ENCODE measurements around the gene GRK5.

GRK5 gene

GRCh38 chr10:119478111-119478802 is 270.9 kb downstream of the GRK5 start:
- peaks cover 3% of the 10 kb centered on the region for H3K36me3 Mint-ChIP-seq (ENCODE audit: insufficient read depth)
- H3K4me3 Mint-ChIP-seq, result peak overlapping the region; percentile 58
- peak; percentile 70 for ATAC-seq (replicated peaks; ENCODE audit: extremely low read depth, poor library complexity, severe bottlenecking)
- H3K9me3 Mint-ChIP-seq, result no peaks in the 10 kb centered on the region
- peak overlapping the region; percentile 66 for H3K27ac Mint-ChIP-seq (ENCODE audit: low read depth)
- H3K4me1 Mint-ChIP-seq, result peaks cover 31% of the 10 kb centered on the region
- no peaks in the 10 kb centered on the region for H3K27me3 Mint-ChIP-seq
- no peak for DNase-seq (ENCODE audit: low spot score in 2 of 2)

GRCh38 chr10:119478811-119479341 is 271.5 kb downstream of the GRK5 start:
- Mint-ChIP-seq H3K27ac (ENCODE audit: low read depth) (peak overlapping the region; percentile 66), H3K9me3 (no peaks in the 10 kb centered on the region), H3K4me1 (peaks cover 31% of the 10 kb centered on the region), H3K36me3 (ENCODE audit: insufficient read depth) (peaks cover 3% of the 10 kb centered on the region), H3K27me3 (no peaks in the 10 kb centered on the region), H3K4me3 (peak overlapping the region; percentile 58)
- peak; percentile 69 for ATAC-seq (replicated peaks; ENCODE audit: extremely low read depth, poor library complexity, severe bottlenecking)
- DNase-seq (ENCODE audit: low spot score in 2 of 2), result no peak

GRCh38 chr10:119479532-119479931 is 272.2 kb downstream of the GRK5 start:
- Mint-ChIP-seq H3K27ac (ENCODE audit: low read depth) (no peak overlapping the region), H3K4me3 (no peak overlapping the region)

GRCh38 chr10:119480667-119481066 is 273.3 kb downstream of the GRK5 start:
- no peaks in the 10 kb centered on the region for H3K9me3 Mint-ChIP-seq
- H3K36me3 Mint-ChIP-seq (ENCODE audit: insufficient read depth), result peaks cover 3% of the 10 kb centered on the region
- peak overlapping the region; percentile 10 for H3K27ac Mint-ChIP-seq (ENCODE audit: low read depth)
- ATAC-seq (replicated peaks; ENCODE audit: extremely low read depth, poor library complexity, severe bottlenecking) (no peak), DNase-seq (ENCODE audit: low spot score in 2 of 2) (no peak)
- no peak overlapping the region for H3K4me3 Mint-ChIP-seq
- peaks cover 31% of the 10 kb centered on the region for H3K4me1 Mint-ChIP-seq
- H3K27me3 Mint-ChIP-seq, result no peaks in the 10 kb centered on the region

More at GRCh38 chr10:119479532-119479931, 272.2 kb downstream of the GRK5 start:
- no peak for DNase-seq (ENCODE audit: low spot score in 2 of 2)
- ATAC-seq (replicated peaks; ENCODE audit: extremely low read depth, poor library complexity, severe bottlenecking), result no peak
- Mint-ChIP-seq H3K4me1 (peaks cover 31% of the 10 kb centered on the region), H3K36me3 (ENCODE audit: insufficient read depth) (peaks cover 3% of the 10 kb centered on the region), H3K9me3 (no peaks in the 10 kb centered on the region), H3K27me3 (no peaks in the 10 kb centered on the region)

GRCh38 chr10:119481781-119482426 is 274.5 kb downstream of the GRK5 start:
- no peak overlapping the region for H3K27ac Mint-ChIP-seq (ENCODE audit: low read depth)
- no peak for ATAC-seq (replicated peaks; ENCODE audit: extremely low read depth, poor library complexity, severe bottlenecking)

GRCh38 chr10:119483001-119483400 is 275.6 kb downstream of the GRK5 start:
- Mint-ChIP-seq H3K9me3 (no peaks in the 10 kb centered on the region), H3K4me3 (no peak overlapping the region), H3K27me3 (no peaks in the 10 kb centered on the region), H3K27ac (ENCODE audit: low read depth) (no peak overlapping the region), H3K4me1 (peaks cover 22% of the 10 kb centered on the region), H3K36me3 (ENCODE audit: insufficient read depth) (peaks cover 3% of the 10 kb centered on the region)
- ATAC-seq (replicated peaks; ENCODE audit: extremely low read depth, poor library complexity, severe bottlenecking) (no peak), DNase-seq (ENCODE audit: low spot score in 2 of 2) (no peak)

More at GRCh38 chr10:119481781-119482426, 274.5 kb downstream of the GRK5 start:
- Mint-ChIP-seq H3K36me3 (ENCODE audit: insufficient read depth) (peaks cover 3% of the 10 kb centered on the region), H3K4me1 (peaks cover 31% of the 10 kb centered on the region), H3K9me3 (no peaks in the 10 kb centered on the region), H3K4me3 (no peak overlapping the region), H3K27me3 (no peaks in the 10 kb centered on the region)
- DNase-seq (ENCODE audit: low spot score in 2 of 2), result no peak

GRCh38 chr10:119483839-119484238 is 276.5 kb downstream of the GRK5 start:
- no peaks in the 10 kb centered on the region for H3K9me3 Mint-ChIP-seq
- DNase-seq (ENCODE audit: low spot score in 2 of 2) (no peak), ATAC-seq (replicated peaks; ENCODE audit: extremely low read depth, poor library complexity, severe bottlenecking) (no peak)
- no peak overlapping the region for H3K4me3 Mint-ChIP-seq
- peaks cover 2% of the 10 kb centered on the region for H3K36me3 Mint-ChIP-seq (ENCODE audit: insufficient read depth)
- no peak overlapping the region for H3K27ac Mint-ChIP-seq (ENCODE audit: low read depth)
- H3K4me1 Mint-ChIP-seq, result peaks cover 18% of the 10 kb centered on the region
- H3K27me3 Mint-ChIP-seq, result no peaks in the 10 kb centered on the region

- Mint-ChIP-seq H3K36me3 (ENCODE audit: insufficient read depth) (no peaks in the 10 kb centered on the region), H3K4me3 (peak overlapping the region; percentile 32), H3K27ac (ENCODE audit: low read depth) (peak overlapping the region; percentile 80), H3K4me1 (peaks cover 25% of the 10 kb centered on the region), H3K9me3 (no peaks in the 10 kb centered on the region), H3K27me3 (no peaks in the 10 kb centered on the region)
- ATAC-seq (replicated peaks; ENCODE audit: extremely low read depth, poor library complexity, severe bottlenecking), result no peak
- DNase-seq (ENCODE audit: low spot score in 2 of 2), result no peak
Measured at GRCh38 chr10:119488675-119489074, 281.3 kb downstream of the GRK5 start.

GRCh38 chr10:119489991-119490326 is 282.6 kb downstream of the GRK5 start:
- Mint-ChIP-seq H3K4me1 (peaks cover 38% of the 10 kb centered on the region), H3K9me3 (no peaks in the 10 kb centered on the region), H3K36me3 (ENCODE audit: insufficient read depth) (no peaks in the 10 kb centered on the region), H3K27ac (ENCODE audit: low read depth) (peak overlapping the region; percentile 72), H3K4me3 (peak overlapping the region; percentile 76), H3K27me3 (no peaks in the 10 kb centered on the region)
- no peak for ATAC-seq (replicated peaks; ENCODE audit: extremely low read depth, poor library complexity, severe bottlenecking)
- DNase-seq (ENCODE audit: low spot score in 2 of 2), result no peak

- no peak for ATAC-seq (replicated peaks; ENCODE audit: extremely low read depth, poor library complexity, severe bottlenecking)
- Mint-ChIP-seq H3K4me3 (no peak overlapping the region), H3K36me3 (ENCODE audit: insufficient read depth) (no peaks in the 10 kb centered on the region), H3K27ac (ENCODE audit: low read depth) (no peak overlapping the region), H3K27me3 (no peaks in the 10 kb centered on the region), H3K9me3 (no peaks in the 10 kb centered on the region), H3K4me1 (peaks cover 42% of the 10 kb centered on the region)
- no peak for DNase-seq (ENCODE audit: low spot score in 2 of 2)
Measured at GRCh38 chr10:119491966-119492757, 284.8 kb downstream of the GRK5 start.

GRCh38 chr10:119493155-119493554 is 285.8 kb downstream of the GRK5 start:
- H3K4me3 Mint-ChIP-seq, result no peak overlapping the region
- no peaks in the 10 kb centered on the region for H3K27me3 Mint-ChIP-seq
- ATAC-seq (replicated peaks; ENCODE audit: extremely low read depth, poor library complexity, severe bottlenecking) (no peak), DNase-seq (ENCODE audit: low spot score in 2 of 2) (no peak)
- H3K4me1 Mint-ChIP-seq, result peaks cover 42% of the 10 kb centered on the region
- H3K27ac Mint-ChIP-seq (ENCODE audit: low read depth), result peak overlapping the region; percentile 89
- H3K36me3 Mint-ChIP-seq (ENCODE audit: insufficient read depth), result no peaks in the 10 kb centered on the region
- no peaks in the 10 kb centered on the region for H3K9me3 Mint-ChIP-seq

- peaks cover 4% of the 10 kb centered on the region for H3K36me3 Mint-ChIP-seq (ENCODE audit: insufficient read depth)
- ATAC-seq (replicated peaks; ENCODE audit: extremely low read depth, poor library complexity, severe bottlenecking) (no peak), DNase-seq (ENCODE audit: low spot score in 2 of 2) (no peak)
- no peak overlapping the region for H3K4me3 Mint-ChIP-seq
- peaks cover 34% of the 10 kb centered on the region for H3K4me1 Mint-ChIP-seq
- no peaks in the 10 kb centered on the region for H3K9me3 Mint-ChIP-seq
- peak overlapping the region; percentile 89 for H3K27ac Mint-ChIP-seq (ENCODE audit: low read depth)
- H3K27me3 Mint-ChIP-seq, result no peaks in the 10 kb centered on the region
Measured at GRCh38 chr10:119494236-119495020, 287.1 kb downstream of the GRK5 start.
